HepG2 (cell line): ENCODE measurements around the gene ZC2HC1B. TPM values are rescaled to one million over a fixed set of nuclear protein-coding genes. Genes with fewer than 3 reads are reported as not detected.

Source experiments
- AGO2 ChIP-seq: fragments of 200-400 bp; formaldehyde crosslinking; optimal IDR thresholded peaks from 2 replicates; pipeline ENCODE3; 2017; ENCODE audit warnings: mild to moderate bottlenecking, low read depth, low read length, moderate library complexity
- AKAP8 ChIP-seq: sonication (generic); formaldehyde crosslinking; IDR thresholded peaks from 2 replicates; pipeline ENCODE4 v1.5.1; 2020; ENCODE audit warnings: mild to moderate bottlenecking, missing genetic modification reagents
- DNMT3B ChIP-seq: conservative IDR thresholded peaks from 2 replicates; pipeline ENCODE4 v1.6.1; 2016; ENCODE audit warnings: missing biosample characterization, control low read depth
- E2F5 ChIP-seq: sonication (generic); formaldehyde crosslinking; conservative IDR thresholded peaks from 2 replicates; pipeline ENCODE4 v1.4.0; 2020; ENCODE audit warnings: missing genetic modification reagents
- EHMT2 ChIP-seq: fragments of 200-600 bp; sonication (generic); IDR thresholded peaks from 2 replicates; pipeline ENCODE4 v1.7.0; 2017; ENCODE audit warnings: antibody characterized with exemption, low read depth, low read length, borderline replicate concordance
- JUN ChIP-seq: sonication (generic); formaldehyde crosslinking; IDR thresholded peaks from 2 replicates; pipeline ENCODE4 v1.4.0; 2020; ENCODE audit warnings: mild to moderate bottlenecking, missing genetic modification reagents
- MEF2D ChIP-seq: sonication (generic); formaldehyde crosslinking; IDR thresholded peaks from 2 replicates; pipeline ENCODE4 v1.5.1; 2020; ENCODE audit warnings: mild to moderate bottlenecking, missing genetic modification reagents
- MLX ChIP-seq: IDR thresholded peaks from 2 replicates; pipeline ENCODE4 v1.6.1; 2016
- PCBP2 ChIP-seq: fragments of 200-400 bp; formaldehyde crosslinking; optimal IDR thresholded peaks from 2 replicates; pipeline ENCODE3; 2018; ENCODE audit warnings: low read length, low read depth; ENCODE audit not compliant: poor library complexity, severe bottlenecking
- PHB2 ChIP-seq: fragments of 450-650 bp; IDR thresholded peaks from 2 replicates; pipeline ENCODE4 v1.6.1; 2018; ENCODE audit not compliant: partially characterized antibody
- PRPF4 ChIP-seq: fragments of 200-400 bp; formaldehyde crosslinking; IDR thresholded peaks from 2 replicates; pipeline ENCODE4 v1.6.1; 2016; ENCODE audit warnings: low read length, low read depth; ENCODE audit not compliant: poor library complexity, severe bottlenecking
- SIN3A ChIP-seq: IDR thresholded peaks from 2 replicates; pipeline ENCODE4 v1.6.1; 2011; ENCODE audit warnings: low read depth, mild to moderate bottlenecking, control low read depth, low read length, borderline replicate concordance
- SIX4 ChIP-seq: sonication (generic); formaldehyde crosslinking; IDR thresholded peaks from 2 replicates; pipeline ENCODE4 v1.4.0; 2020; ENCODE audit warnings: missing genetic modification reagents
- SNAI1 ChIP-seq: sonication (generic); formaldehyde crosslinking; IDR thresholded peaks from 2 replicates; pipeline ENCODE4 v1.5.0; 2020; ENCODE audit warnings: mild to moderate bottlenecking, missing genetic modification reagents, borderline replicate concordance
- THYN1 ChIP-seq: sonication (generic); formaldehyde crosslinking; IDR thresholded peaks from 2 replicates; pipeline ENCODE4 v1.8.1; 2023; ENCODE audit warnings: low read depth, mild to moderate bottlenecking, moderate library complexity, missing genetic modification reagents, borderline replicate concordance
- ZBTB26 ChIP-seq: IDR thresholded peaks from 2 replicates; pipeline ENCODE4 v1.6.1; 2016; ENCODE audit warnings: missing compliant biosample characterization, missing genetic modification reagents, borderline replicate concordance
- ZBTB38 ChIP-seq: sonication (generic); formaldehyde crosslinking; IDR thresholded peaks from 2 replicates; pipeline ENCODE4 v1.5.1; 2020; ENCODE audit warnings: mild to moderate bottlenecking, missing genetic modification reagents
- ZC3H13 ChIP-seq: sonication (generic); formaldehyde crosslinking; IDR thresholded peaks from 2 replicates; pipeline ENCODE4 v1.8.1; 2023; ENCODE audit warnings: mild to moderate bottlenecking, missing genetic modification reagents, moderate library complexity
- ZIK1 ChIP-seq: sonication (generic); formaldehyde crosslinking; IDR thresholded peaks from 2 replicates; pipeline ENCODE4 v1.5.0; 2020; ENCODE audit warnings: mild to moderate bottlenecking, low read depth, missing genetic modification reagents, borderline replicate concordance
- ZNF460 ChIP-seq: sonication (generic); formaldehyde crosslinking; IDR thresholded peaks from 2 replicates; pipeline ENCODE4 v1.5.1; 2020; ENCODE audit warnings: missing genetic modification reagents, mild to moderate bottlenecking, borderline replicate concordance
- ZNF556 ChIP-seq: sonication (generic); formaldehyde crosslinking; IDR thresholded peaks from 2 replicates; pipeline ENCODE4 v1.4.0; 2020; ENCODE audit warnings: mild to moderate bottlenecking, missing genetic modification reagents, borderline replicate concordance
- ZNF558 ChIP-seq: sonication (generic); formaldehyde crosslinking; IDR thresholded peaks from 2 replicates; pipeline ENCODE4 v1.9.0; 2022; ENCODE audit warnings: mild to moderate bottlenecking, missing genetic modification reagents, borderline replicate concordance
- ZNF687 ChIP-seq: sonication (generic); formaldehyde crosslinking; IDR thresholded peaks from 2 replicates; pipeline ENCODE4 v1.5.1; 2020; ENCODE audit warnings: mild to moderate bottlenecking, missing genetic modification reagents, moderate library complexity
- polyA plus RNA-seq, 8 experiments: library from polyadenylated mRNA; depleted of rRNA in 3 of 8; stranded (reverse) in 7 of 8; unstranded in 1 of 8; fragments of >200 nt; fragmentation: Illumina TruSeq in 4 of 8; extraction: Trizol in 4 of 8; gene quantifications; 2 replicates each; pipeline versions ENCODE4 v1.2.1 to v1.2.3, GENCODE V29; 2011 to 2016; ENCODE audit warnings: low read depth in 4 of 8, missing spikeins in 1 of 8, mixed read lengths in 1 of 8; ENCODE audit not compliant: insufficient read depth in 1 of 8
- total RNA-seq, 5 experiments: library from RNA; depleted of rRNA; stranded (reverse); fragments of >200 nt; fragmentation: Illumina TruSeq; extraction: Trizol; gene quantifications; 2 replicates each; pipeline ENCODE4 v1.2.3, GENCODE V29; 2016; ENCODE audit warnings: low read depth in 1 of 5

The ZC2HC1B gene
- total and polyA plus RNA-seq, 2 of the 13 experiments (the other 11 are each of a cell fraction or from before 2014, with no cell fraction given) = not detected

- TF ChIP-seq MLX (CRISPR knock-in tag) (peak; percentile 73), THYN1 (CRISPR knock-in tag) (no peak), EHMT2 (no peak; the same call in 1 of the 2 replicates), ZBTB38 (CRISPR knock-in tag) (peak; percentile 97), ZBTB26 (peak; percentile 94; the same call in 1 of the 2 replicates), JUN (peak; percentile 97), ZNF460 (CRISPR knock-in tag) (peak; percentile 9; the same call in 1 of the 2 replicates), PCBP2 (no peak), AKAP8 (CRISPR knock-in tag) (0 out of 2 replicates have a peak, but pooled peaks have one; percentile 77), ZNF687 (CRISPR knock-in tag) (peak; percentile 100), ZNF556 (peak; percentile 96), ZIK1 (peak; percentile 98), PHB2 (no peak), MEF2D (CRISPR knock-in tag) (peak; percentile 98), ZC3H13 (peak; percentile 88), ZNF558 (CRISPR knock-in tag) (peak; percentile 94; the same call in 1 of the 2 replicates), DNMT3B (CRISPR knock-in tag) (peak; percentile 97), E2F5 (CRISPR knock-in tag) (peak; percentile 89), SNAI1 (CRISPR knock-in tag) (peak; percentile 95; the same call in 1 of the 2 replicates), SIN3A (peak; percentile 97), SIX4 (CRISPR knock-in tag) (peak; percentile 65), AGO2 (peak; percentile 82), PRPF4 (no peak)
Measured at GRCh38 chr6:143842902-143843676, 21.2 kb upstream of the ZC2HC1B start, which contains the start of gene LTV1 (continued).
